HG03460 (cell line): ENCODE data around the gene SHISA9.

ENCODE experiments used
- ATAC-seq: cut with Tn5 transposase; IDR thresholded peaks from one replicate; pipeline ENCODE4 v1.9.1; 2021; ENCODE audit not compliant: unreplicated experiment

The SHISA9 gene

GRCh38 chr16:13067648-13068047, 166.2 kb downstream of the SHISA9 start:
- no peak for ATAC-seq

- ATAC-seq = no peak
Observed at GRCh38 chr16:13068912-13069583, 167.7 kb downstream of the SHISA9 start.

GRCh38 chr16:13070268-13070667, 168.9 kb downstream of the SHISA9 start:
- no peak for ATAC-seq

- no peak for ATAC-seq
Observed at GRCh38 chr16:13076878-13077277, 175.5 kb downstream of the SHISA9 start.

GRCh38 chr16:13077816-13078215, 176.4 kb downstream of the SHISA9 start:
- ATAC-seq = no peak

GRCh38 chr16:13080531-13080930, 179.1 kb downstream of the SHISA9 start:
- no peak for ATAC-seq

- no peak for ATAC-seq
Observed at GRCh38 chr16:13081825-13082331, 180.5 kb downstream of the SHISA9 start.

- no peak for ATAC-seq
Observed at GRCh38 chr16:13083681-13084080, 182.3 kb downstream of the SHISA9 start.

GRCh38 chr16:13084331-13084730, 182.9 kb downstream of the SHISA9 start:
- no peak for ATAC-seq

- ATAC-seq = no peak
Observed at GRCh38 chr16:13093661-13094060, 192.3 kb downstream of the SHISA9 start.

- ATAC-seq = no peak
Observed at GRCh38 chr16:13095061-13095460, 193.7 kb downstream of the SHISA9 start.

GRCh38 chr16:13098536-13098935, 197.1 kb downstream of the SHISA9 start:
- ATAC-seq = no peak

- ATAC-seq = no peak
Observed at GRCh38 chr16:13099822-13100221, 198.4 kb downstream of the SHISA9 start.

GRCh38 chr16:13100970-13101369, 199.6 kb downstream of the SHISA9 start:
- ATAC-seq = no peak

GRCh38 chr16:13101828-13102227, 200.4 kb downstream of the SHISA9 start:
- ATAC-seq = no peak

GRCh38 chr16:13102401-13102800, 201.0 kb downstream of the SHISA9 start:
- ATAC-seq = no peak

- ATAC-seq = no peak
Observed at GRCh38 chr16:13103831-13104530, 202.6 kb downstream of the SHISA9 start.

- no peak for ATAC-seq
Observed at GRCh38 chr16:13104772-13105171, 203.4 kb downstream of the SHISA9 start.

GRCh38 chr16:13105427-13105826, 204.0 kb downstream of the SHISA9 start:
- no peak for ATAC-seq

GRCh38 chr16:13106464-13106863, 205.1 kb downstream of the SHISA9 start:
- no peak for ATAC-seq

GRCh38 chr16:13108126-13108525, 206.7 kb downstream of the SHISA9 start:
- ATAC-seq = no peak

GRCh38 chr16:13109171-13109570, 207.8 kb downstream of the SHISA9 start:
- no peak for ATAC-seq
